Colon (tissue), 2 donors: Measurements from ENCODE around the gene LTB4R.
"Not testable (repeated sequence)": the region's sequence is repeated elsewhere in the genome, so short reads cannot be mapped to it uniquely, and the experiment has no call there.

ENCODE experiments used
- FAIRE-seq: peaks from 2 replicates; lab custom pipeline; 2012; peaks lifted over from hg19 to GRCh38; lab: Jason Lieb, UNC
- donor health status: control.
- donor health status: control.

The LTB4R gene

GRCh38 chr14:24323341-24323740 is 12.0 kb downstream of the LTB4R start:
- no peak for FAIRE-seq

- no peak for FAIRE-seq
Measured at GRCh38 chr14:24324024-24324423, 12.7 kb downstream of the LTB4R start.

DNA sequence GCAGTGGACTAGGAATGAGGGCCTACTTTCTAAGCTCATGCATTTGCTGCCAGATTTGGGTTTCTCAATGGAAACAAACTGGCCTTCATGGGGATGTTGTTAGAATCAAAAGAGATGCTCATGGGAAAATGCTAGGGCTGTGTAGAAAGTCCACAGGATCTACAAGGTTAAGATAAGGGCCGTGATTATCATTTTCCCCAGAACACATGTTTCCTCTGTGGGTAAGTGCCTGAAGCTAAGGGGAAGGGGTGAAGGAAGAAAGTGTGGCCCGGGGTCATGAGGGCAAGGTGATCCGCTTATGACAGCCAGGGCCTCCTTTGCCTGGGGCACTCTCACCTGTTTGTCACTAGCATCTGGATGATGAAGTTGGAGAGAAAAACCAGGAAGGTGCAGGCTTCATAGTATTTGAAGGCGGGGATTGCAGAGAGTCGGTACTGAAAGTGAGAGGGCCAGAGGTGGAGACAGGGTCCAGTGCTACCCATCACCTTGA is 13.8 kb downstream of the LTB4R start:
- no peak for FAIRE-seq

- FAIRE-seq = no peak
Measured at GRCh38 chr14:24325963-24326362, 14.7 kb downstream of the LTB4R start.

- FAIRE-seq = no peak
Measured at GRCh38 chr14:24327303-24327702, 16.0 kb downstream of the LTB4R start.

DNA sequence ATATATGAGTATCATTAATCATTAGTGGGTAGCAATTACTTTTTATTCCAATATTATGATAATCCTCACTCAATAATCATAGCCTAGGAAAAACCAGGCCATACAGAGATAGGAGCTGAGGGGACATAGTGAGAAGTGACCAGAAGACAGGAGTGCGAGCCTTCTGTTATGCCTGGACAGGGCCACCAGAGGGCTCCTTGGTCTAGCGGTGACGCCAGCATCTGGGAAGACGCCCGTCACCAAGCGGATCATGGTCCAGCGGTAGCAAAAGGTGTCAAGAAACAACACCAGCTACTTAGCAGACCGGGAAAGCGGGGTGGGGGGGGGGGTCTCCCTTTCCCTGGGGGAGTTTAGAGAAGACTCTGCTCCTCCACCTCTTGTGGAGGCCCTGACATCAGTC is 16.6 kb downstream of the LTB4R start:
- not testable (repeated sequence) for FAIRE-seq

GRCh38 chr14:24329073-24329663 is 17.9 kb downstream of the LTB4R start:
- no peak for FAIRE-seq

DNA sequence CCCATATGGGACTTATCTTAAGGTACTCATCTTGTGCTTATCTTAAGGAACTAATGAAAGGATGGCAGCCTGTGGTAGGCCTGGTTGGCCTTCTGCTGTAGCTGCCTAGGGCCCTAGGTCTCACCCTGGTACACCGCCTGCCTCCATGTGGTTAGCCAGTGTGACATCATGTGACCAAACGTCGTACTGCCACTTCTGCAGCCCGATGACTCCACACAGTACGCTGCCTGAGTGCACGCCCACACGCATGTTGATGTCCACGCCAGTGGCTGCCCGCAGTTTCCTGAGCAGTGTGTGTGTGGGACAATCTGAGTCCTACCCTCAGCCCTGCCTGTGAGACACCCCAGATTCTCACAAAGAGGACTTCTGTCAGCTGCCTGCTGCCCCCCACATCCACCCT is 18.4 kb downstream of the LTB4R start:
- no peak for FAIRE-seq

- FAIRE-seq = no peak
Measured at GRCh38 chr14:24330973-24331674, 19.8 kb downstream of the LTB4R start.

- FAIRE-seq = no peak
Measured at GRCh38 chr14:24331731-24332267, 20.5 kb downstream of the LTB4R start.

DNA sequence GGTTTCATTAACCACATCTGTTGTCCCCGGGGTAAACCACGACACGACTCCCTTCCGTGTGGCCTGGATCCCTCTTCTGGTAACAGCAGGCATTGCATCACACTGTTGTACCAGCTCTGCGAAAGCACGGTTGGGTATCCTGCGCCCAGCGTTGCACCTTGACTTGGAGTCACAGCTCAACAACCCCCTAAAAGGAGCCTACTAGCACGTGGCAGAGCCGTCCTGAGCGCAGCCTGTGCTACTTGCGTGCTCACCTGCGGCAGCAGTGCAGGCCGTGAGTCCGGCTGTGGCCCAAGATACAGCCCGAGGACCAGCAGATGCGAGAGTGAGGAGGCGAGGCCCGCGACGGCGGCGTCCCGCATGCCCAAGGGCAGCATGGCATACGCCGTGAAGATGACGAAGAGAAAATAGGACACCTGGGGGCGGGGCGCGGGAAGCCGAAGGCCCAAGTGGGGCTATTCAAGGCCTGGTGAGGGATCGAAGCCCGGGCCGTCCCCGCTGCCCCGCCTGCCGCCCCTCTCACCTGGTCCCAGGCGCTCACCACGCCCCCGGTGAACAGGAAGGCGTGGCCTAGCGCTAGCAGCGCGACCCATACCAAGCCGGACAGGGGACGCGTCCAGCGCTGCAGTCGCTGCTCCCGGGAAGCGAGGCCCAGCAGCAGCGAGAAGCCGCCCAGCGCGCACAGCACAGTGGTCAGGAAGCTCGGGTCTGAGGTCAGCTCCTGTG is 21.1 kb downstream of the LTB4R start:
- no peak for FAIRE-seq

DNA sequence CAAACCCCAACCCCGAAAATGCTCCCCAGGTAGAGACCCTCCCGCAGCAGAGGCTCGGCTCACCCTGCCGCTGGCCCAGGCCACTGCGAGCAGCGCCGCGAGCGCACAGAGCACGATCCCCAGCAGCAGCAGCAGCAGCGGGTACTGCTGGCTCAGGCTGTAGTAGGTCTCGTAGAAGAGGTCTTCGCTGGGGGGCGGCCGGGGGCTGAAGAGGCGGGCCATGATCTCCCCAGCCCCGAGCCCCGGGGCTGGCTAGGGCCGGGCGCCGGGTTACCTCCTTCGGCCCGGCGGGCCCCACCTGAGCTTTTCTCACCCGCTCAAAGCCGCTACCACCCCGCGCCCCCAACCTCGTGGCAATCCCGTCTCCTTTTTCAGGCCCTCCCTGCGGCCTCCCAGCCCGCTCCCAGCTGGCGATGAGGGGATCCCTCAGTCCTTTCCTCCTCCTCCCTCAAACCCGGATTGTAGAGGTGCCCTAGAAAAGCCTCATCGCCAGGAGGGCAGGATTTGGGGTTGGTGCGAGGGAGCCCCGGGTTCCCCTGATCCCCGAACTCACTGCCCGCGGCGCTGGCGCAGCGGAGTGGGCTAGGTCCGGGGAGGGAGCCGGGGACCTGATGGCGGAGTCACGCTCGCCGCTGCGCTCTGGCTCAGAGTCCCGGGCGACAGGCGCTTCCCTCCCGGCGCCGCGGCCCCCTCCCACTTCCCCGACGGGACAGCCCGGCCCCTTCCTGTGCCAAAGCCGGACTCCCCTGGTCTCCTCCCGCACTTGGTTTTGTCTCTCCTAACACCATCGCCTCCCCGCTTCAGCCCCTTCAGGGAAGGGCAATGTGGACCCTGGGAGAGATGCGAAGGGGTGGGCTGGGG is 23.4 kb downstream of the LTB4R start, which contains the start of gene ADCY4:
Gene ADCY4 (minus strand): TSS at position 641 of the 861 bp plus-strand sequence. CDS start 419 bp downstream, at position 222.
- no peak for FAIRE-seq

DNA sequence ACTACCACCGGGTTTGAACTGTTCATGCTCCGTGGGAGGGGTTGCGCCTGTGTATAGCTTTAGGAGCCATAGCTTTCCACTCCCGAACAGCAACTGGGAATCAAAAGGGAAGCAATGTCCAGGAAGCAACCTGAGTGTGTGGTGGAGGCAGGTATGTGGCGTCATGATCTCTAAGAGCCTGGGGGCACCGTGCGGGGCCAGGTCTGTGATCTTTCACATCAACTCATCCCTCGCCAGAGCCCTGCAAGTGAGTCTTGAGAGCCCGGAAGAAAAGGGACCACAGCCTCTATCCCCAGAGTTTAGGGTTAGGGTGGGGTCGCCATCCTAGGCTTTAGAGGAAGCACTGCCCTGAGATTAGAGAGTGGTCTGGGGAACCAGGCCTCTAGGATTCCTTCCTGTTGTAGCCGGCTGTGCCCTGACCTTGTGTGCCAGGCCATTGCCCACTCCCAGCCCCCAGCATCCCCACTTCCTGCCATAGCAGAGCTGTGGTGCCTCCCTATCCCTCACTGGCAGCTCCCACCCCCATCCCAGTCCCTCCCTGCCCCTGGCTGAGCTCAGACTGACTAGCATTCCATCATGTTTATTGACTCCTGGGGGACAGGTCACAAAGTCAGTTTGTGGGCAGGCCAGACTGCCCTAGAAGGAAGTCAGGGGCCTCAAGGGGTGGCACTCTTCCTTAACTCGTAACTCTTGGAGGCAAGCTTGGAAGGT is 24.3 kb downstream of the LTB4R start:
- no peak for FAIRE-seq

GRCh38 chr14:24337144-24337823 is 26.0 kb downstream of the LTB4R start:
- FAIRE-seq = no peak

- FAIRE-seq = no peak
Measured at GRCh38 chr14:24337824-24338175, 26.5 kb downstream of the LTB4R start.

GRCh38 chr14:24338843-24339242 is 27.5 kb downstream of the LTB4R start:
- FAIRE-seq = no peak

GRCh38 chr14:24339284-24340151 is 28.2 kb downstream of the LTB4R start, which contains the start of gene RIPK3:
RIPK3 (minus strand) TSS chr14:24339991; CDS start chr14:24339826, 165 bp downstream.
- FAIRE-seq = no peak

- FAIRE-seq = no peak
Measured at GRCh38 chr14:24340606-24341005, 29.3 kb downstream of the LTB4R start.

DNA sequence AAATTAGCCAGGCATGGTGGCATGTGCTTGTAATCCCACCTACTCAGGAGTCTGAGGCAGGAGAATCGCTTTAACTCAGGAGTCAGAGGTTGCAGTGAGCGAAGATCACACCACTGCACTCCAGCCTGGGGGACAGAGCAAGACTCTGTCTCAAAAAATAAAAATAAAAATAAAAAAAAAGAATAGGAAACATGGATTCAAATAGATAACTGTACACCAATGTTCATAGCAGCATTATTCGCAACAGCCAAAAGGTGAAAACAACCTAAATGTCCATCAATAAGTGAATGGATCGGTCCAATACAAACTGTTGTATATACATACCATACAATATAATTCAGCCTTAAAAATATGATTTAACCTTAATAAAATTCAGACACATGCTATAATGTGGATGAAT is 31.6 kb downstream of the LTB4R start:
- no peak for FAIRE-seq
